Activated T-helper 9 cell treated with anti-CD3 and anti-CD28 coated beads, Interleukin-2, amount 50 U/mL, for 16 hours (primary cell): ENCODE results near the gene BAHCC1.
A peak's percentile ranks its signal among the peaks of the same experiment; 100 is the strongest.

Experiments used
- DNase-seq: peaks from one replicate; pipeline ENCODE4 v3.0.0-alpha.2; 2020; ENCODE audit warnings: low read depth

Gene BAHCC1

GRCh38 chr17:81493198-81494038, 98.2 kb downstream of the BAHCC1 start:
- DNase-seq: no peak

- DNase-seq: no peak
Measured at GRCh38 chr17:81494626-81495377, 99.5 kb downstream of the BAHCC1 start.

GRCh38 chr17:81498953-81499600, 103.8 kb downstream of the BAHCC1 start:
- DNase-seq: no peak

- no peak for DNase-seq
Measured at GRCh38 chr17:81499601-81499970, 104.3 kb downstream of the BAHCC1 start.

- no peak for DNase-seq
Measured at GRCh38 chr17:81500047-81500446, 104.8 kb downstream of the BAHCC1 start.

GRCh38 chr17:81502471-81503017, 107.3 kb downstream of the BAHCC1 start:
- no peak for DNase-seq

GRCh38 chr17:81503619-81504018, 108.4 kb downstream of the BAHCC1 start:
- DNase-seq: no peak

- DNase-seq: no peak
Measured at GRCh38 chr17:81508639-81509206, 113.5 kb downstream of the BAHCC1 start.

GRCh38 chr17:81509207-81509971, 114.1 kb downstream of the BAHCC1 start:
- peak; percentile 32 for DNase-seq

- no peak for DNase-seq
Measured at GRCh38 chr17:81509972-81510784, 114.9 kb downstream of the BAHCC1 start.

- DNase-seq: no peak
Measured at GRCh38 chr17:81510785-81511553, 115.7 kb downstream of the BAHCC1 start.

GRCh38 chr17:81511554-81511803, 116.2 kb downstream of the BAHCC1 start:
- no peak for DNase-seq

- DNase-seq: peak; percentile 26
Measured at GRCh38 chr17:81511804-81512561, 116.7 kb downstream of the BAHCC1 start.

GRCh38 chr17:81512562-81513371, 117.5 kb downstream of the BAHCC1 start, which contains the start of gene ACTG1:
ACTG1 (minus strand) TSS chr17:81512799; CDS start chr17:81512354, 445 bp downstream.
- peak; percentile 85 for DNase-seq

GRCh38 chr17:81513372-81513752, 118.1 kb downstream of the BAHCC1 start:
- peak; percentile 44 for DNase-seq

GRCh38 chr17:81513753-81514488, 118.7 kb downstream of the BAHCC1 start:
- peak; percentile 26 for DNase-seq

GRCh38 chr17:81514489-81514738, 119.2 kb downstream of the BAHCC1 start:
- DNase-seq: no peak
